ENCODE results near the gene GRK4. TPM values are rescaled to one million over a fixed set of nuclear protein-coding genes. Genes with fewer than 3 reads are reported as not detected.

The GRK4 gene
- total RNA-seq, 1 donor from 2014 or later, result 6.0 TPM

DNA sequence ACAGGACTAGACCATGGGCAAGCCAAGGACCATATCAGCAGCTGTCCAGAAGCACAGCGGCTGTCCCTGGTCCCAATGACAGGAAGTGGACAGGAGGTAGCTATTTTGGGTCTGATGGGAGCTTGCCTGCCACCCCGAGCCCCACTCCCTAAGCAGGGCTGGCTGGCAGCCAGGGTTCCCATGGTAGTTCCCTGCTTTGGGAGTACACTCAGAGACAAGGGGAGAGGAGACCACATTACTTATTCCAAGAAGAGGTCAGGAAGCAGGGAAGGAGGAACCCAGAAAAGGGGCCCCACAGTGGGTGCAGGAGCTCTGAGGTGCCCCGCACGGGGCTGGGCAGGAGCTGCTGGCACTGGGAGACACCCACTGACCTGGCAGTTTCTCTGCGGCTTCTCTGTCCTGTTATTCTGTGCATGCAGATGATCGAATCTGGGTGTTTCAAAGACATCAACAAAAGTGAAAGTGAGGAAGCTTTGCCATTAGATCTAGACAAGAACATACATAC, 74.6 kb downstream of the GRK4 start:
- peak; percentile 88 for DNase-seq (ENCODE audit: low spot score)

GRCh38 chr4:3039706-3040366, 76.5 kb downstream of the GRK4 start:
- DNase-seq (ENCODE audit: low spot score), result peak; percentile 30

DNA sequence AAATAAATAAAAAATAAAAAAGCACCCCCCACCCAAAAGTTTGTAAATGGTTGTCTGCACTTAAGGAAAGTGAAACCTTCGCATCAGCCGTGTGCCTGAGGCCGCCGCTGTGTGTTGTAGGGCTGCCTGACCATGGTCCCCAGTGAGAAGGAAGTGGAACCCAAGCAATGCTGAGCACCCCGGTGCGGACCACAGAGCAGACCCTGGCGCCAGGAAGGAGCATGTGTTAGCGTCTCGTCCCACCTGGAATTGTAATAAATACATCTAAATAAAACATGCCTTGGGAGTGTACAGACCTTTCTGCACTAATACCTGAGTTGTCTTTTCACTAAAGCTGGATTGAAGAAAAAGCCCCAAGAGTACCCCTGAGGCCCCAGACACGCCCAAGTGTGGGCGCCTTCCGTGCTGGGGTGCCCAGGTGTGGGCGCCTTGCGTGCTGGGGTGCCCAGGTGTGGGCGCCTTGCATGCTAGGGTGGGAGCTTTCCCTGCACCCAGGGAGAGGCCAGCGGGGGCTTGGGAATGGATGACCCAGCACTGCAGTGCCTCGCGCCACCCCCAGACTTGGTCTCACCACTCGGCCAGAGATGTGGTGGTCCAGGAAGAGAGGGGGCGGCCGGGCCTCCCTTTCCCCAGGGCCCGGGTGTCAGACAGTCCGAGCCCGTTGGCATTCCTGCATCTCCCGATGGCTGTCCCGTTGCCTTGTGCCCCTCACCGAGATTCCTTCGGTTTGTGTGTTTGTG, 77.3 kb downstream of the GRK4 start:
- DNase-seq (ENCODE audit: low spot score), result peak; percentile 89

GRCh38 chr4:3041192-3042142, 78.1 kb downstream of the GRK4 start:
- DNase-seq (ENCODE audit: low spot score), result peak; percentile 92

GRCh38 chr4:3042226-3042625, 78.9 kb downstream of the GRK4 start:
- DNase-seq (ENCODE audit: low spot score), result no peak

- peak; percentile 75 for DNase-seq (ENCODE audit: low spot score)
Observed at GRCh38 chr4:3043282-3044020, 80.1 kb downstream of the GRK4 start.

- DNase-seq (ENCODE audit: low spot score), result peak; percentile 89
Observed at GRCh38 chr4:3044870-3045819, 81.8 kb downstream of the GRK4 start.

DNA sequence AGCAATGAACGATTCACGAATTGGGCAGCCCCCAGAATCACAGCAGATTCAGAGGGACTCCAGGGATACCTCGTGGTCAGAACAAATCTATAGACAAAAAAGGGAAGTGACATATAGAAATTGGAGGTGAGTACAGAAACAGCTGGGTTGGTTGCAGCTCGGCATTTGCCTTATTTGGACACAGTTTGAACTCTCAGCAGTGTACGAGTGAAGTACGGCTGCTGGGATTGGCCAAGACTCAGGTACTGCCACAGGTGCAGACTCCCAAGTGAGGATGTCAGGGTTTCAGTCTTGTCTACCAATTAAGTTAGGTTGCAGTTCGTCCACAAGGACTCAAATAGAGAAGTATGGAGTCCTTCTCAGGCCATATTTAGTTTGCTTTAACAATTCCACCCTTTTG, 82.8 kb downstream of the GRK4 start:
- no peak for DNase-seq (ENCODE audit: low spot score)

- no peak for DNase-seq (ENCODE audit: low spot score)
Observed at GRCh38 chr4:3046623-3047022, 83.3 kb downstream of the GRK4 start.

- peak; percentile 67 for DNase-seq (ENCODE audit: low spot score)
Observed at GRCh38 chr4:3047464-3048286, 84.3 kb downstream of the GRK4 start.

- peak; percentile 51 for DNase-seq (ENCODE audit: low spot score)
Observed at GRCh38 chr4:3051141-3051897, 87.9 kb downstream of the GRK4 start.

DNA sequence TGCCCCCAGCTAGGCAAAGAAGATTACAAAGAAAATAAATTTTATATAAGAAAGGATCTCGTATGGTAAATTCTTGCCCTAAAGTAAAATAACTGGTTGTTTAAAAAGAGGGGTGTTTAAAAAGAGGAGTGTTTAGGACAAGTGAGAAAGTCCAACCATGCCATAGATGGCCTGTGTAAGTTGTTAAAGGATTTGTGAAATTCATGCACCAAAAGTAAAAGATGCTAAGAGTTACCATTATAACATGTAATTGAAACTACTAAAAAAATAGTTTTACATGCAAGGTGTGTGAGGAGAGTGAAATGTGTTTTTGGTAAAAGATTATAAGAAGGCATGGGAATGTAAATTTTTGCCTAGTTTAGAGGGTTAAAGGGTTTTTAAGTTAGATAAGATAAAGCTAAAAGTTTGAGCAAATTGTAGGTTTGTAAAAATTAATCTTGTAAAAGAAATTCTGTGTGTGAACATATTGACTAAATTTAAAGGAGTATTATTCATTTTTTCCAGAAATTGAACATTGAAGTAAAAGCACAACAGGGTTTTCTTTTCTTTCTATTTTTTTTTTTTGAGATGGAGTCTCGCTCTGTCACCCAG, 90.9 kb downstream of the GRK4 start:
- no peak for DNase-seq (ENCODE audit: low spot score)

- no peak for DNase-seq (ENCODE audit: low spot score)
Observed at GRCh38 chr4:3059943-3060342, 96.6 kb downstream of the GRK4 start.

- no peak for DNase-seq (ENCODE audit: low spot score)
Observed at GRCh38 chr4:3060946-3061345, 97.6 kb downstream of the GRK4 start.

DNA sequence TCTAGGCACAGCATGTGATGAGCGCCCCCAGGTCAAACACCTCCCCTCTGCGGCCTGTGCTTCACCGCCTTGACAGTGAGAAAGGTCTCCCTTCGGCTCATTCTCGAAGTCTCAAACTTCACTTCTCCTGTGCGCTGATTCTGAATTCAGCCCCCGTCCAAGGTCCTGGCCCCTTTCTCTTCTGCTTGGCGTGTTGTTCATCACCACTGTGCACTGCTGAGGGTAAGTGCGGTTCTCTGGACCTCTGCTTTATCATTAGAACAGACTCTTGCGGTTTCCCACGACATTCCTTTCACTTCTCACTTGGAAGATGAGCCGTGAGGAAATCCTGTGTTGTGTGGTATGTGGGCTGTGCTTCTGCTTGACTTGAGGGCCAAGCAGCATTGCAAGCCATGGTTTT, 99.1 kb downstream of the GRK4 start:
- DNase-seq (ENCODE audit: low spot score), result no peak

- no peak for DNase-seq (ENCODE audit: low spot score)
Observed at GRCh38 chr4:3065551-3065950, 102.2 kb downstream of the GRK4 start.

DNA sequence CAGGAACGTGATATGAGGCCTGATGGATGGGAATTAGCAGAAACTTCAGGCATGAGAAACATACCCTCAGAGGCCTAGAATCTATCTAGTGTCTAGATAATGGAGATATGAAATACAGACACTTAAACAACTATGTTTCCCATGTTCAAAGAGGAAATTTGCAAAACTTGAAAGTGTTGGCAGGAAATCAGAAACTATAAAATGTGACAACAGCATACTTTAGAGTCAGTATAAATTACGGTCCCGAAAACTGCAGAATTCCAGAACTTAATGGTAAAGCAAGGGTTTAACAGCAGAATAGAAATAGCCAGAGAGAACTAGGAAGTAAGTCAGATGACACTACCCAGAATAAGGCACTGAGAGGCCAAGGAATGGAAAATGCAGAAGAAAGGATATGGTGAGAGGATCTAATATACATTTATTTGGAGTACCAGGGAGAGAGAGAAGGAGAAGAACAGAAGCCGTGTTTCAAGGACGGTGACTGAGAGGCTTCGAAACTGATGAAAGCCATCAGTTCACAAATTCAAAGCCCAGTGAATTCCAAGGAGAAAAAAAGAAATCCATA, 103.5 kb downstream of the GRK4 start:
- no peak for DNase-seq (ENCODE audit: low spot score)
